22Rv1 (cell line): ENCODE measurements around the gene ITGB3.
A peak's percentile ranks its signal among the peaks of the same experiment; 100 is the strongest.

Experiments
- H3K27ac ChIP-seq: fragments of 450-650 bp; 2 replicates; pipeline ENCODE4 v1.5.1; 2017
- ZFX ChIP-seq: fragments of 450-650 bp; IDR thresholded peaks from 2 replicates; pipeline ENCODE4 v1.6.1; 2017; ENCODE audit warnings: antibody characterized with exemption, borderline replicate concordance
- TF ChIP-seq, protein P1 (sequence below): fragments of 450-650 bp; IDR thresholded peaks from 2 replicates; pipeline ENCODE4 v1.5.1; 2017; ENCODE audit warnings: mild to moderate bottlenecking

ITGB3 gene

DNA sequence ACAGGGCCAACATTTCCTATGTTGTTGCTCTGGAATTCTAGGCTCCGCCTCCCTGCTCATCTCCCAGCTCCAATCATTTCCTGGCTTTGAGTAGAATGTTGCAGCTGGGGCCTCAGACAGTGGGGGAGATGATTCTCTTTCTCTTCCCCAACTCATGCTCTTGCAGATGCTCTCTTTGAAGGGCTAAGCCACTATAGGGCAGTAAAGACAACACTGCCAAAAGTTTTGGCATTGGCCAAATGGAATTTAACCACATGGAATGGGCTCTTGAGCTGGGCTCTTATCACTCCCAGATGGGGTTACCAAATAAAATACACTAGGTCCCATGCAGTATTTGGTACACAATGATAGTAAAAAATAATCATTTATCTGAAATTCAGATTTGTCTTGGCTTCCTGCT is 50.6 kb downstream of the ITGB3 start:
- TF ChIP-seq, protein P1, sequence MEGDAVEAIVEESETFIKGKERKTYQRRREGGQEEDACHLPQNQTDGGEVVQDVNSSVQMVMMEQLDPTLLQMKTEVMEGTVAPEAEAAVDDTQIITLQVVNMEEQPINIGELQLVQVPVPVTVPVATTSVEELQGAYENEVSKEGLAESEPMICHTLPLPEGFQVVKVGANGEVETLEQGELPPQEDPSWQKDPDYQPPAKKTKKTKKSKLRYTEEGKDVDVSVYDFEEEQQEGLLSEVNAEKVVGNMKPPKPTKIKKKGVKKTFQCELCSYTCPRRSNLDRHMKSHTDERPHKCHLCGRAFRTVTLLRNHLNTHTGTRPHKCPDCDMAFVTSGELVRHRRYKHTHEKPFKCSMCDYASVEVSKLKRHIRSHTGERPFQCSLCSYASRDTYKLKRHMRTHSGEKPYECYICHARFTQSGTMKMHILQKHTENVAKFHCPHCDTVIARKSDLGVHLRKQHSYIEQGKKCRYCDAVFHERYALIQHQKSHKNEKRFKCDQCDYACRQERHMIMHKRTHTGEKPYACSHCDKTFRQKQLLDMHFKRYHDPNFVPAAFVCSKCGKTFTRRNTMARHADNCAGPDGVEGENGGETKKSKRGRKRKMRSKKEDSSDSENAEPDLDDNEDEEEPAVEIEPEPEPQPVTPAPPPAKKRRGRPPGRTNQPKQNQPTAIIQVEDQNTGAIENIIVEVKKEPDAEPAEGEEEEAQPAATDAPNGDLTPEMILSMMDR = no peak
- TF ChIP-seq ZFX = no peak
- no peak overlapping the region for H3K27ac ChIP-seq

DNA sequence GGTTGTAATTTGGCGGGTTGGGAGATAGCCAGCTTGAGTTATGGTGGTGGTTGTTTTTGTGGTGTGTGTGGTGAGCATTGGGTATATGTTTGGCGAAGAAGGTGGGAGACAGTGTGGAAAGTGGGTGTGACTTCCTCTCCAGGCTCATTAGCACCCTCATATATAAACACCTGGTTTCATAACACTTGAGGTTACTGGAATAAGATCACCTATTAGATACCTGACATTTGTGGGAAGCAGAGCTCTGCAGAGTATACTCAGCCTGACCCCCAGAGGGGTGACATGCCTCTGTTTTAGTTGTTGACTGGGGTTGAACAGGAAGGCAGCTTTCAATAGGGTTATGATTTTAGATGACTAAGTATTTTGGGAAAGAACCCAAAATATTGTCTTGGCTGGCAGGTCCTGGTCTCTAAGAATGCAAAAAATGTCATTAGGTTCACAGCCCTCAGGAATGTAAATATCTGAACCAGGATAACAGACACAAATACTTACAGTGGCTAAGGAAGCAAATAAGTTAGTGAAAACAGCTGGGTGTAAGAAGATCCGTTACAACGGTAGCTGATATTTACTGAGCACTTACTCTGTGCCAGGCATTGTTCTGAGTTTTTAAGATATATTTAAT is 51.8 kb downstream of the ITGB3 start:
- TF ChIP-seq, protein P1 = no peak
- no peak for TF ChIP-seq ZFX
- no peak overlapping the region for H3K27ac ChIP-seq

DNA sequence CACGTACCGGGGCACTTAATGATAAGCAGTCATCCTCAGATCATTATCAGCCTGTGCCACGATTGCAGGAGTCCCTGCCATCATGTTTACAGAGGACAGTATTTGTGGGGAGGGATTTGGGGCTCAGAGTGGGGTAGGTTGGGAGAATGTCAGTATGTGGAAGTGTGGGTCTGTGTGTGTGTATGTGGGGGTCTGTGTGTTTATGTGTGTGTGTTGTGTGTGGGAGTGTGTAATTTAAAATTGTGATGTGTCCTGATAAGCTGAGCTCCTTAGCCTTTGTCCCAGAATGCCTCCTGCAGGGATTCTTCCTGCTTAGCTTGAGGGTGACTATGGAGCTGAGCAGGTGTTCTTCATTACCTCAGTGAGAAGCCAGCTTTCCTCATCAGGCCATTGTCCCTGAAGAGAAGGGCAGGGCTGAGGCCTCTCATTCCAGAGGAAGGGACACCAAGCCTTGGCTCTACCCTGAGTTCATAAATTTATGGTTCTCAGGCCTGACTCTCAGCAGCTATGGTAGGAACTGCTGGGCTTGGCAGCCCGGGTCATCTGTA is 56.6 kb downstream of the ITGB3 start:
- H3K27ac ChIP-seq = no peak overlapping the region
- no peak for TF ChIP-seq ZFX
- TF ChIP-seq, protein P1 = no peak

DNA sequence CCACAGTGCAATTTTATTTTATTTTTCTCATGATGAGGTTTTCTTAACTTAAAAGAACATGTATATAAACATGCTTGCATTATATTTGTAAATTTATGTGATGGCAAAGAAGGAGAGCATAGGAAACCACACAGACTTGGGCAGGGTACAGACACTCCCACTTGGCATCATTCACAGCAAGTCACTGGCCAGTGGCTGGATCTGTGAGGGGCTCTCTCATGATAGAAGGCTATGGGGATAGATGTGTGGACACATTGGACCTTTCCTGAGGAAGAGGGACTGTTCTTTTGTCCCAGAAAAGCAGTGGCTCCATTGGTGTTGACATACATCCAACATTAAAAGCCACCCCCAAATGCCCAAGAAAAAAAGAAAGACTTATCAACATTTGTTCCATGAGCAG is 57.8 kb downstream of the ITGB3 start:
- TF ChIP-seq, protein P1 = no peak
- TF ChIP-seq ZFX = no peak

GRCh38 chr17:47315451-47316266 is 62.0 kb downstream of the ITGB3 start:
- TF ChIP-seq, protein P1 = peak; percentile 83
- no peak for TF ChIP-seq ZFX
- H3K27ac ChIP-seq = no peak overlapping the region

More for the DNA sequence above, 57.8 kb downstream of the ITGB3 start:
- no peak overlapping the region for H3K27ac ChIP-seq

- TF ChIP-seq, protein P1 = no peak
- TF ChIP-seq ZFX = no peak
- H3K27ac ChIP-seq = no peak overlapping the region
Measured at GRCh38 chr17:47316311-47316710, 62.7 kb downstream of the ITGB3 start.

DNA sequence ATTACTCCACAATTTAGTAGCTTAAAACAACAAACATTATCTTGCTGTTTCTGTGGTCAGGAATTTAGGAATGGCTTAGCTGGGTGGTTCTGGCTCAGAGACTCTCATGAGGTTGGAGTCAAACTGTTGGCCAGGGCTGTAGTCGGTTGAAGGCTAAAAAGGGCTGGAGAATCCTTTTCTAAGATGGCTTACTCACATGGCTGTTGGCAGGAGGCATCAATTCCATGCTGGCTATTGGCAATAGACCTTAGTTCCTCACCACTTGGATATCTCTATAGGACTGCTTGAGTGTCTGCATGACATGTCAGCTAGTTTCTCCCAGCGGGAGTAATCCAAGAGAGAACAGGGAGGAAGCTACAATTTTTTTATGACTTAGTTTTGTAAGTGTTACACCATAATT is 63.5 kb downstream of the ITGB3 start:
- TF ChIP-seq, protein P1 = no peak
- no peak for TF ChIP-seq ZFX
- H3K27ac ChIP-seq = no peak overlapping the region
